K562 (cell line): ENCODE results near the gene HCFC1R1. TPM values are rescaled to one million over a fixed set of nuclear protein-coding genes. Genes with fewer than 3 reads are reported as not detected.

Experiments
- ARNT ChIP-seq, 2 experiments: fragments of 450-650 bp; IDR thresholded peaks; 2 replicates each; pipeline ENCODE4 v1.6.1; 2016; ENCODE audit warnings: mild to moderate bottlenecking in 1 of 2
- DNMT1 ChIP-seq: fragments of 450-650 bp; IDR thresholded peaks from 2 replicates; pipeline ENCODE4 v1.6.1; 2016; ENCODE audit warnings: antibody characterized with exemption, mild to moderate bottlenecking
- ELF1 ChIP-seq: fragments of 200-800 bp; sonication (Bioruptor generic); IDR thresholded peaks from 2 replicates; pipeline ENCODE4 v1.6.1; 2016; ENCODE audit warnings: missing genetic modification characterization, missing compliant biosample characterization
- ELK3 ChIP-seq: fragments of 450-650 bp; formaldehyde crosslinking; IDR thresholded peaks from 2 replicates; pipeline ENCODE4 v1.4.0; 2020; ENCODE audit warnings: mild to moderate bottlenecking
- ETV5 ChIP-seq: sonication (generic); formaldehyde crosslinking; IDR thresholded peaks from 2 replicates; pipeline ENCODE4 v1.4.0; 2020; ENCODE audit warnings: low read depth, mild to moderate bottlenecking, missing genetic modification reagents
- FOXK1 ChIP-seq: sonication (generic); formaldehyde crosslinking; IDR thresholded peaks from 2 replicates; pipeline ENCODE4 v1.8.0; 2022; ENCODE audit warnings: missing genetic modification reagents, mild to moderate bottlenecking, borderline replicate concordance
- FOXM1 ChIP-seq, 2 experiments: fragments of 450-650 bp in 1 of 2; sonication (generic) in 1 of 2; formaldehyde crosslinking in 1 of 2; IDR thresholded peaks; 2 replicates each; pipeline versions ENCODE4 v1.6.1 to v1.9.0; 2017 to 2022; ENCODE audit warnings: low read depth in 2 of 2, mild to moderate bottlenecking in 2 of 2, missing genetic modification reagents in 1 of 2, moderate library complexity in 1 of 2
- GTF2E2 ChIP-seq: fragments of 200-800 bp; sonication (Bioruptor generic); IDR thresholded peaks from 2 replicates; pipeline ENCODE4 v1.6.1; 2016; ENCODE audit warnings: missing genetic modification characterization, missing compliant biosample characterization
- KLF13 ChIP-seq: fragments of 450-650 bp; IDR thresholded peaks from 2 replicates; pipeline ENCODE4 v1.6.1; 2016; ENCODE audit warnings: missing genetic modification characterization, low read depth, mild to moderate bottlenecking, missing compliant biosample characterization, moderate library complexity, borderline replicate concordance
- NR4A1 ChIP-seq, 2 experiments: fragments of 250-450 bp in 1 of 2; fragments of 450-650 bp in 1 of 2; sonication (Bioruptor Pico) in 1 of 2; IDR thresholded peaks; 2 replicates each; pipeline versions ENCODE4 v1.4.0 to v1.6.1; 2016 to 2020; ENCODE audit warnings: mild to moderate bottlenecking in 2 of 2, missing compliant biosample characterization in 1 of 2, missing genetic modification characterization in 1 of 2, moderate library complexity in 1 of 2
- PCBP2 ChIP-seq: fragments of 200-400 bp; formaldehyde crosslinking; IDR thresholded peaks from 2 replicates; pipeline ENCODE4 v1.6.1; 2018; ENCODE audit warnings: low read length, low read depth, mild to moderate bottlenecking, moderate library complexity; ENCODE audit not compliant: poor library complexity, severe bottlenecking
- PTBP1 ChIP-seq: fragments of 200-400 bp; formaldehyde crosslinking; IDR thresholded peaks from 2 replicates; pipeline ENCODE4 v1.6.1; 2017; ENCODE audit warnings: low read depth, low read length
- RBM17 ChIP-seq: fragments of 200-400 bp; formaldehyde crosslinking; IDR thresholded peaks from 2 replicates; pipeline ENCODE4 v1.6.1; 2017; ENCODE audit warnings: low read depth, mild to moderate bottlenecking, low read length, borderline replicate concordance
- RCOR1 ChIP-seq, 2 experiments: IDR thresholded peaks; 2 replicates each; pipeline ENCODE4 v1.6.1; 2012; ENCODE audit warnings: low read depth in 2 of 2, low read length in 2 of 2, borderline replicate concordance in 1 of 2, improper control_type of control experiment in 1 of 2
- SLC30A9 ChIP-seq: fragments of 250-450 bp; sonication (Bioruptor Pico); IDR thresholded peaks from 2 replicates; pipeline ENCODE4 v1.8.0; 2022; ENCODE audit warnings: mild to moderate bottlenecking, moderate library complexity
- STAT5B ChIP-seq: fragments of 250-450 bp; sonication (Bioruptor Pico); IDR thresholded peaks from 2 replicates; pipeline ENCODE4 v1.8.0; 2021; ENCODE audit warnings: mild to moderate bottlenecking, inconsistent platforms
- ZNF584 ChIP-seq: fragments of 200-800 bp; sonication (Bioruptor generic); IDR thresholded peaks from 2 replicates; pipeline ENCODE4 v1.6.1; 2016; ENCODE audit warnings: low read depth, mild to moderate bottlenecking, missing genetic modification characterization, missing compliant biosample characterization
- ZNF639 ChIP-seq, 2 experiments: fragments of 200-800 bp in 1 of 2; sonication (Bioruptor generic) in 1 of 2; sonication (generic) in 1 of 2; formaldehyde crosslinking in 1 of 2; IDR thresholded peaks in 1 of 2; conservative IDR thresholded peaks in 1 of 2; 2 replicates each; pipeline versions ENCODE4 v1.5.0 to v1.6.1; 2016 to 2020; ENCODE audit warnings: missing compliant biosample characterization in 1 of 2, missing genetic modification characterization in 1 of 2, missing genetic modification reagents in 1 of 2
- polyA plus RNA-seq, 8 experiments: library from polyadenylated mRNA; depleted of rRNA in 4 of 8; stranded (reverse) in 5 of 8; unstranded in 3 of 8; fragments of >200 nt; fragmentation: Nextera tagmentation in 2 of 8; fragmentation: Illumina TruSeq in 1 of 8; extraction: Ambion mirVana in 2 of 8; extraction: Trizol in 1 of 8; gene quantifications; 2 replicates each; pipeline versions ENCODE4 v1.2.1 to v1.2.3, GENCODE V29; 2011 to 2014; ENCODE audit warnings: inconsistent platforms in 1 of 8, missing spikeins in 1 of 8
- total RNA-seq, 7 experiments: library from RNA; depleted of rRNA in 6 of 7; stranded (reverse); fragments of >200 nt in 6 of 7; fragmentation: Illumina TruSeq in 2 of 7; extraction: Trizol in 2 of 7; gene quantifications; 2 replicates each; pipeline versions ENCODE4 v1.2.1 to v1.2.3, GENCODE V29; 2011 to 2021; ENCODE audit warnings: low replicate concordance in 1 of 7

The HCFC1R1 gene
- total and polyA plus RNA-seq, 9 of the 15 experiments (the other 6 are each of a cell fraction or from before 2014, with no cell fraction given), result 2.2 to 29.0 (median 11.2) TPM

GRCh38 chr16:3059041-3059722 lies 35.4 kb upstream of the HCFC1R1 start (continued):
- peak; percentile 75 for TF ChIP-seq ELF1 (tag)
- TF ChIP-seq ZNF584 (CRISPR knock-in tag), result no peak
- peak; percentile 52; the same call in 1 of the 2 replicates for TF ChIP-seq NR4A1 (CRISPR knock-in tag; IDR thresholded peaks at IDR 0.05)
- no peak; the same call in 1 of the 2 replicates for TF ChIP-seq NR4A1 (tag; IDR thresholded peaks at IDR 0.05)
- no peak for TF ChIP-seq SLC30A9 (CRISPR knock-in tag)
- no peak for TF ChIP-seq PCBP2
- TF ChIP-seq RCOR1 (IDR thresholded peaks at IDR 0.05; ENCODE audit: borderline replicate concordance in 1 of 2, low read depth in 2 of 2, low read length in 2 of 2), result 0 out of 4 replicates have a peak, but pooled peaks of 1 of the 2 experiments have one; percentile 2
- TF ChIP-seq FOXM1 (IDR thresholded peaks at IDR 0.05; ENCODE audit: low read depth), result no peak
- TF ChIP-seq FOXM1 (CRISPR knock-in tag; IDR thresholded peaks at IDR 0.05; ENCODE audit: low read depth), result no peak; the same call in 1 of the 2 replicates
- TF ChIP-seq FOXK1 (CRISPR knock-in tag), result no peak
- no peak for TF ChIP-seq RBM17
- TF ChIP-seq ARNT (IDR thresholded peaks at IDR 0.05), result no peak
- no peak for TF ChIP-seq PTBP1
- TF ChIP-seq ZNF639 (CRISPR knock-in tag; conservative IDR thresholded peaks at IDR 0.05 in 1 of 2, IDR thresholded peaks at IDR 0.05 in 1 of 2), result no peak
- TF ChIP-seq GTF2E2 (tag), result no peak
- TF ChIP-seq ETV5 (CRISPR knock-in tag), result peak; percentile 73; the same call in 1 of the 2 replicates
- no peak for TF ChIP-seq ELK3 (CRISPR knock-in tag)
- TF ChIP-seq KLF13 (tag), result peak; percentile 55
- no peak for TF ChIP-seq DNMT1
- TF ChIP-seq STAT5B (CRISPR knock-in tag), result no peak
